Epithelial cell of esophagus (primary cell): ENCODE results near the gene GMPR2.
"Not testable (repeated sequence)": the region's sequence is repeated elsewhere in the genome, so short reads cannot be mapped to it uniquely, and the experiment has no call there.

Experiments
- DNase-seq: peaks from one replicate; pipeline ENCODE4 v3.0.0; 2010; ENCODE audit warnings: low read depth
- H3K4me3 ChIP-seq: 2 replicates; pipeline ENCODE4 v1.5.1; 2011; ENCODE audit warnings: mild to moderate bottlenecking, low read length, control low read depth
- TF ChIP-seq, protein P1 (sequence below): IDR thresholded peaks from 2 replicates; pipeline ENCODE4 v1.5.1; 2011; ENCODE audit warnings: low read depth, mild to moderate bottlenecking, low read length, control low read depth, inconsistent platforms; ENCODE audit not compliant: insufficient read depth; ENCODE audit errors: missing control alignments

The GMPR2 gene

DNA sequence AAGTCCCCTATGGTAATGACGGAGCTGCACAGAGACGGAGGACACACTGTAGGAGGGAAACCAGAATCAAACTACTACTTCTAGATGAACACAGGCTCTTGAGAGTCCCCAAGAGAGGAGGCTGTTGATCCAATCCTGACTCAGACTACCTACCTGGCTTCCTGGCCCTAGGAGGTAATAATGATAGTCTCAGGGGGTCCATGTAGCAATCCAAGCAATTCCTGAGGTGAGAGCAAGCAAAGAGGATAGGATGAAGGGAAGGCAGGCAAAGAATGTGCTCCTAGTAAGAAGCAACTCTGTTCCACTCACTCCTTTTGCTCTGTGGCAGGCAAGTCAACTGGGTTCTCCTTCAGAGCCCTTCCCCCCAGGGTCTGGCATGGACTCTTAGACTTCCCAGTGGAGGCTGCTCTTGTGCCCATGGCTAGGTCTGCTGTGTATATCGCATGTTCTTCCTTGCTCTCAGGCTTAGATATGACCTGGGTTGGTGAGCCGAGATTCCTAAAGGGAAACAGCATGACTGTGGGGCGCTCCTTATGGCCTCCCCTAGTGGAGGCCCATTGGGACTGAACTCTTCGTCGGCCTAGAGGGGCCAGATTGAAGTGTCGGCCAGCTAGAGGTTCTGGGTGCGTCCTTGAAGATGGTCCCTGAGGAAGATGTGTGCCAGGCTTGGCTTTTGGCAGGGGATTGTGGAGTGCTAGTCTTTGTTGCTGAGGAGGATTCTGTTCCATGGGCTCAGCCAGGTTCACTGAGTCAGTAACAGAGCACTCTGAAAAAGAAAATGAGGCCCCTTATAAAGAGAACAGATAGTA lies 7.6 kb downstream of the GMPR2 start:
- peak overlapping the region; percentile 21 for H3K4me3 ChIP-seq
- TF ChIP-seq, protein P1, sequence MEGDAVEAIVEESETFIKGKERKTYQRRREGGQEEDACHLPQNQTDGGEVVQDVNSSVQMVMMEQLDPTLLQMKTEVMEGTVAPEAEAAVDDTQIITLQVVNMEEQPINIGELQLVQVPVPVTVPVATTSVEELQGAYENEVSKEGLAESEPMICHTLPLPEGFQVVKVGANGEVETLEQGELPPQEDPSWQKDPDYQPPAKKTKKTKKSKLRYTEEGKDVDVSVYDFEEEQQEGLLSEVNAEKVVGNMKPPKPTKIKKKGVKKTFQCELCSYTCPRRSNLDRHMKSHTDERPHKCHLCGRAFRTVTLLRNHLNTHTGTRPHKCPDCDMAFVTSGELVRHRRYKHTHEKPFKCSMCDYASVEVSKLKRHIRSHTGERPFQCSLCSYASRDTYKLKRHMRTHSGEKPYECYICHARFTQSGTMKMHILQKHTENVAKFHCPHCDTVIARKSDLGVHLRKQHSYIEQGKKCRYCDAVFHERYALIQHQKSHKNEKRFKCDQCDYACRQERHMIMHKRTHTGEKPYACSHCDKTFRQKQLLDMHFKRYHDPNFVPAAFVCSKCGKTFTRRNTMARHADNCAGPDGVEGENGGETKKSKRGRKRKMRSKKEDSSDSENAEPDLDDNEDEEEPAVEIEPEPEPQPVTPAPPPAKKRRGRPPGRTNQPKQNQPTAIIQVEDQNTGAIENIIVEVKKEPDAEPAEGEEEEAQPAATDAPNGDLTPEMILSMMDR: no peak
- DNase-seq: no peak

DNA sequence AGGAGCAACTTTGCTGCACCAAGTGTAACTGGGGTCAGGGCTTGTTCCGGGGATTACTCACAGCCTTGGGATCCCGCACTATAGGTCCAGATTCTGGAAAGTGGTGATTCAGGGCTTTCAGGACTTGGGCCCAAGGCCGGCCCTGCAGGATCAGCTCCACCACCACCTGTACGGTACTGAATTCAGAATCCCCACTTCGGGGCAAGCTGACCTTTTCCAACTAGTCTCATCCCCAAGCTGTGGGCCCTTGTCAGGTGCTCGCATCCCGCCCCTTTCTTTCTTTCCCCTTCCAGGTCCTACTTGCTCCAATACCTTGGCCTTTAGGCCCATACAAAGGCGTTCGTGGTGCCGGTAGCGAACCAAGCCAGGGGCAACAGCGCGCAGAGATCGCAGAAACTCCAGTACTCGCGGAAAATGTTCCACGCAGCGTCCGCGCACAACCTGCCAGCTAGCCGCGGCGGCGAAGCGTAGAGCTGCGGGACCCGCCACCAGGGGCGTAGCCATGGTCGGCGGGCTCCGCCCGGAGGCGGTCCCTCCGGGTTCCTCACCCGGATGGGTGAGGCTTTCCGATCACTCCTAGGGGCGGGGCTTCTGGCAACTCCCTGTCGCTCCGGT lies 9.2 kb downstream of the GMPR2 start:
- H3K4me3 ChIP-seq: peak overlapping the region; percentile 91
- TF ChIP-seq, protein P1: peak; percentile 45
- peak; percentile 94 for DNase-seq

DNA sequence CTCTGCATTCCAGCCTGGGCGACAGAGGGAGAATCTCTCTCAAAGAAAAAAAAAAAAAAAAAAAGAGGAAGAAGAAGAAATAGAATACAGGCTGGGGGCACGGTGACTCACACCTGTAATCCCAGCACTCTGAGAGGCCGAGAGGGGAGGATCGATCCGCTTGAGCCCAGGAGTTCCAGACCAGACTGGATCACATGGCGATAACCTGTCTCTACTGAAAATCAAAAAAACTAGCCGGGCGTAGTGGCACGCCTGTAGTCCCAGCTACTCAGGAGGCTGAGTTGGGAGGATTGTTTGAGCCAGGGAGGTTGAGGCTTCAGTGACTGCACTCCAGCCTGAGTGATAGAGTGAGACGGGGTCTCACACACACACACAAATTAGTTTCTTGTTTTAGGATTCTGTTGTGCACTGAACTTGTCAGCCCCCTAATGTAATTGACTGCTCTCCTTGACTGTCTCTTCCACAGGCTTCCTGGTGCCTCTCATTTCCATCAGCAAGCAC lies 10.7 kb downstream of the GMPR2 start:
- DNase-seq: peak; percentile 41
- TF ChIP-seq, protein P1: no peak
- peak overlapping the region; percentile 91 for H3K4me3 ChIP-seq

DNA sequence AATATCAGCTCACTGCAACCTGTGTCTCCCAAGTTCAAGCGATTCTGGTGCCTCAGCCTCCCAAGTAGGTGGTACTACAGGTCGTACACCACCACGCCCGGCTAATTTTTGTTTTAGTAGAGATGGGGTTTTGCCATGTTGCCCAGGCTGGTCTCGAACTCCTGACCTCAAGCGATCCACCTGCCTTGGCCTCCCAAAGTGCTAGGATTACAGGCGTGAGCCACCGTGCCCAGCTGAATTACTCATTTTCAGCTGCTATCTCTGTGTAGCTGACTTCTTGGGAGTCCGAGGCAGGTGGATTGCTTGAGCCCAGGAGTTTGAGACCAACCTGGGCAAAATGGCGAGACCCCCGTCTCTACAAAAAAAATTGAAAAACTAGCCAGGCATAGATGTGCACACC lies 12.6 kb downstream of the GMPR2 start:
- H3K4me3 ChIP-seq, DNase-seq: not testable (repeated sequence)

DNA sequence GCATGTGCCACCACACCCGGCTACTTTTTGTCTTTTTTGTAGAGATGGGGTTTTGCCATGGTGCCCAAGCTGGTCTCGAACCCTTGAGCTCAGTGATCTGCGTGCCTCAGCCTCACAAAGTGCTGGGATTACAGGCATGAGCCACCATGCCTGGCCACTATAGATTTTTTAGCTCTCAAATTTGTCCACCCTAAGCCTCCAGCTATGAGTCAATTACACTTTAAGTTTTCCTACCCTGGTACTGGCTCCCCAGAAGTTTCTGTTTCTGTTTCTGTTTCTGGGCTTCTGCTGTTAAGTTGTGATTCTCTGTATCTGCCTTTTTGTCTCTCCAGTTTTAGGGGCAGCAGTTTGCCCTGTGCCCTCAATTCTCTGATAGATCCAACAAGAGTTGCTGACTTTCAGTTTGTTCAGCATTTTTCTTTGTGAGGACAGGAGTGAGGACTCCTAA lies 14.1 kb downstream of the GMPR2 start:
- no peak overlapping the region for H3K4me3 ChIP-seq
- TF ChIP-seq, protein P1: no peak
- DNase-seq: no peak

DNA sequence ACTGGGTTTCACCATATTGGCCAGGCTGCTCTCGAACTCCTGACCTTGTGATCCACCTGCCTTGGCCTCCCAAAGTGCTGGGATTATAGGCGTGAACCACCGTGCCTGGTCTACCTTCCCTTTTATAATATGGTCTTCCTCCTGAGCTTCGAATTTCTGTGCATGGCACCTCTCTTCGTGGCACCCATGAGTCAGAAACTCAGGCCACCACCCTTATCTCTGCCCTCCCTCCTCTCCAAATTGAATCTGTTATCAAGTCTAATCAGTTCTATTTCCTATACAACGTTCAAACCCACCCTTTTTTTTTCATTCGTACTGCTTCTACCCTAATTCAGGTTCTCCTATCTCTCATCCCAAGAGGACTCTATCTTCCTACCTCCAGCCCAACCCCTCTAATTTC lies 14.7 kb downstream of the GMPR2 start:
- H3K4me3 ChIP-seq: no peak overlapping the region
- TF ChIP-seq, protein P1: no peak
- no peak for DNase-seq

DNA sequence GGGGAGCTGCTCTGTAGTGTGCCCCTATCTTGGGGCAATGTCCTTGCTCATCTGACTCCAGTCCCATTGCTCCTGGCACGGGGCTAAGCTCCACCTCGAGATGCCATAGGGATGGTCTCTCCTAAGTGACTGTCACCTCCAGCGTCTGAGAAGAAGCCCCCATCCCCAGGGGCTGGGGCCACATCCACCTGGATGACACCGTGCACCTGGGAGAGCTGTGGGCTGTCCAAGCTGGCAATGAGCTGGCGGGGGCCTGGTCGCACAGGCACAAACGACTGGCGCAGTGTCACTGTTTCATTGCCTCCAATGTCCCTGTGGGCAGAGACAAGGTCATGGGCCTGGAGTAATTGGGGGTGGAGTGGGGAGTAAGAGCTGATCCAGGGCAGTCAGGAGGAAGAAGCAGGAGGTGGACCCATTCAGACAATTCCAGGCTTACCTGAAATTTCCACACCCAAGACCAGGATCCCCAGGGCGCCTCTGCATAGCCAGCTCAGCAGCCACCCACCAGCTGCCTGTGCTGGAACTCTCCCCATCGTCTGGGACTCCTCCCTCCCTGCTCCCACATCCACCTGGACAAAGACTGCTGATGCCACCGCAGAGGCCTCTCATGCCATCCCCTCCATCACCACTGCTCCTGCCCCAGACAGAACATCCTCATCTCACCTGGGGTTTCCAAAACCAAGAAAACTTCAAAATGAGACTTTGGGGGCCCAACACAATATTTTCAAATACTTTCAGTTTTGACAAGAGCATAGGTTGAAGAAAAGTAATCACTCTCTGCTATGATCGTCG lies 16.7 kb downstream of the GMPR2 start:
- no peak for DNase-seq
- H3K4me3 ChIP-seq: no peak overlapping the region
- TF ChIP-seq, protein P1: no peak
